Stimulated activated CD4-positive, alpha-beta T cell treated with anti-CD3 and anti-CD28 coated beads, TNF-alpha, amount 100 ng/mL, for 24 hours (primary cell): ENCODE results near the gene PALM2AKAP2.

Source experiments
- DNase-seq, 3 experiments: peaks; one replicate each; pipeline ENCODE4 v3.0.0-alpha.2; 2020; ENCODE audit warnings: low read depth in 3 of 3

PALM2AKAP2 gene

DNA sequence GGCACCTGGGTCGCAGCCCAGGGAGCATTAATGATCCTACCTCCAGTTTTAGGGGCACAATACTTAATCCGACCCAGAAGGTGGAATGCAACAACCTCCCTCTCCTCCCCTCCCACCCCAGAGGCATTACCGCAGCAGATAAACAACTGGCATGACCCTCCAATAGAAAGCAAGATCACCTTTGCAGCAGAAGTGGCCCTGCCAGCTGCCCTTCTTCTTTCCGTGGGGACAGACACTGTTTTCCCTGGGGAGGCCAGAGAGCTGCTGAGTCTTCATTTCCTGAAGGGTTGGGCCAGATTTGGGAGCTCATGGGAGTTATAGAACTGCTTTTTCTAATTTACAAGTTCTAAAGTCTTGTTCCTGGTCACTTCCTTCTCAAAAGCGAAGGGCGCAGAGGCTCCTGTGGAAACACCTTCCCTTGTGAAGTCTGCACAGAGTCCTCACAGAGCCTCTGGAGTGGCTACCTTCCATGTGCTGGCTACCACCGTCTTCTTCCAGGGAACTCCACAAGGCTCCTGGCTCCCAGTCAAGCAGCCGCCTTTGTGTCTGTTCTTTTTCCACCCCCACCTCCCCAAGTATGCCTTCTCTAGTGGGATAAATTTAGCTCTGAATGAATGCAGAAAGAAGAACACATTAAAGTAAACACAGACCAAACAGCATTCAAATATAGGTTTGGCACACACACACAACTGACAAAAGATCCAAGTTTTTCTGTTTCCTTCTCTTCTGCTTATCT lies 8.0 kb upstream of the PALM2AKAP2 start:
- no peak for DNase-seq

GRCh38 chr9:109775516-109775915 lies 4.5 kb upstream of the PALM2AKAP2 start:
- DNase-seq: no peak

DNA sequence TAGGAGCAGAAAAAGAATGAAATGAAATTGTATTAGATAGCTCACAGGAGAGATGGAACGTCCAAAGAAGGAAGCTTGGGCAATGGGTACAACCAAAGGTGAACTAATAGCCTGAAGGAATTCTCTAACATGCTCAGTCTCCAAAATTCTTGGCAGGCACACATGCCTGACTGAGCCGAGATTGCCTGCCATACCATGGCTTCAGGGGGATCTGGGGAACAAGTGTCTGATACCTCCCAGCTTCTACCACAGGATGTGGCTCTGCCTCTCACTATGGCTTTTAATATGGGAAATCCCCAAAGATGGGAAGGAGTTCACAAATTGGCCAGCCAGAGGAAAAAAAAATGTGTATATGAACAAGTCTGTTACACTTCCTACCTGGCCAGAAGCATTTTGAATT lies 3.6 kb upstream of the PALM2AKAP2 start:
- DNase-seq: no peak

- DNase-seq: no peak
Observed at GRCh38 chr9:109780453-109781033, 545 bp downstream of the PALM2AKAP2 start.

DNA sequence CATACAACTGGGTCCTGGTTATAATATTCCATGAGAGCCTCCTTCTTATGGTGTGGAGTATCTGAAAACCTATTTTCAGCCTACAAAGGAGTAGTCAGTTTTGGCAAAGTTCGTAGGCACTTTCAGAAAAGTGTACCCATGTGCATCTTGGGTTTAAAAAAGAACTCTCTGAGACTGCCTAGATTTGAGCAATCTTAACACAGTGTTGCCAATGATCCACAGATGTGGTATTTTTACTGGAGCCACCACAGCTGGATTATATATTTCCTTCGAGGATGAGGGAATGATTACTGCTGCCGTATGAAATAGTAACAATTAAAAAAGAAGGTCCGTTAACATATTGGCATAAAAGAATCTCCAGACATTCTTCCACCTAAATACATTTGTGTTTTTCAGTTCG lies 1.1 kb downstream of the PALM2AKAP2 start:
- no peak for DNase-seq

GRCh38 chr9:109781541-109782197 lies 1.7 kb downstream of the PALM2AKAP2 start:
- no peak for DNase-seq

- DNase-seq: no peak
Observed at GRCh38 chr9:109787735-109788134, 7.7 kb downstream of the PALM2AKAP2 start.

DNA sequence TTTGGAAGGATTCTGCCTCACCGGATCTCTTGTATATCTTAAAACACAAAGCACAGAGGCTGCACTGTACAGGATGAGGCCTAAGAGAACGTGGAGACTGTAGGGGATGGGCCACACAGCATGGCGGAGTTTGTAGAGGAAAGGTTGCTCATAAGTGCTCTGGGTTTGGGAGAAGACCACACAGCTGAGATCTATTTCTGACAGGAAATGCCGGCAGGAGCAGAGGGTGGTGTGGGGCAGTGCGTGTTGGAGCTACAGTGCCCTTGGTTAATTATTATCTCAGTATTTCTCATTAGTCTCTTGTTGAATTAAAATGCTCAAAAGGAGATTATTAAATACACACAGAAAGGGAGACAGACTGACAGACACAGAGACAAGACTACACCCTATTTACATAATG lies 9.6 kb downstream of the PALM2AKAP2 start:
- no peak for DNase-seq

- DNase-seq: no peak
Observed at GRCh38 chr9:109789971-109790370, 10.0 kb downstream of the PALM2AKAP2 start.

- no peak for DNase-seq
Observed at GRCh38 chr9:109791003-109791677, 11.1 kb downstream of the PALM2AKAP2 start.

DNA sequence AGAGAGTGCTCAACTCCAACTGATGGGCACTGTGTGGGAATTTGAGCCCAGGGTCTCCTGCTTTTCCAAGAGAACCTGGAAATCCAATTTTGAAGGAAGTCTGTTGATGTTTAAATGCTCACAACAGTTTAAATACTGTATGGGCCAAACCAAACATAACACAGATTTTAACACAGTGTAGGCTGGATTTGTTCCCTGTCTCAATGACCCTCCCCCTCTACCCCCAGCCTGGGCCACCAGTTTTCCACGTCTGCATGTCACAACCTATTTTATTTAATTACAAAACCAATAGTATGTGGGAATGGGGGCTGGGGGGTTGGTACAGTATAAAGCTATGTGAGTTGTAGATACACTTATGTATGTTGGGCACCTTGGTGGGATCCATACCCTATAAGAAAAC lies 11.7 kb downstream of the PALM2AKAP2 start:
- DNase-seq: no peak

DNA sequence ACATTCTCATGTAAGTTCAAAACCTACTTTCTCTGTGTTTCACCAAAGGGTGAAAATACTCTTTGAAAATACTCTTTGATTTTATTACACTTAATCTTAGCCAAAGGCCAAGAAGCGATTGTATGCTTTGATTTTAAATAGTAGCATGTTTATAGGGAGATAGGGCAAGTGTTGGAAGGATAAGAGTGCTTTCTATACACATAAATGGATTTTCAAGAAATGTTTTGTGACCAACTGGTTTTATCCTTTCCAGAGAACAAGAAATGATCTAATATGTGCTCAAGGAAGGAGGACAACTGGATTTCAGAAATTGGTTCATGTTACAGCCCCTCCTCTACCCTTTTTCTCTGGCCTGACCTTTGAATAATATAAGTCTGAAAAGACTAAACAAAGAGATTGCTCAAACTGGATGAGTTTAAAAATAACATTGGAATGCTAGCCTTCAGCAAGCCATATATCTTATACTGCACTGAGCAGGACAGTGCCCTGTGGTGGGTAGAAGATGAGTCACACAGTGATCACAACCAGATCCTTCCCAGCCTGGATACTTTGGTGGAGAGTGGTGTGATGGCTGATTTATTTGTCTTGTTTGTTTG lies 13.1 kb downstream of the PALM2AKAP2 start:
- no peak for DNase-seq

DNA sequence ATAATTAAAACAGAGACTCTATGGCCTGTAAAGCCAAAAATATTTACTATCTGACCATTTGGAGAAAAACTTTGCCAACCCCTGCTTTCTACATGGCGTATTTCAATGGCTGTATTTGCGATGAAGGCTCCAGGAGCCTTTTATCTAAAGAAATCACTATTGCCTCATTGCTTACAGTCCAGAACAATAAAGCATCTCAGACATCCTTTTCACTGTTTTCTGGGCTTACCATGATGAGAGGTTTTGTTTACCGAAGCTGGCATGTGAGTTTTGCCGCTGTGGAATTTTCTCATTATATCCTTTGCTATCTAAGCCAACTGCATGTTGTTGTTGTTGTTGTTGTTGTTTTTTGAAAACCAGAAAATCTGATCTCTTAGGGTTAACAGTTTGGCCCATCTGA lies 13.9 kb downstream of the PALM2AKAP2 start:
- DNase-seq: no peak

GRCh38 chr9:109794361-109795012 lies 14.5 kb downstream of the PALM2AKAP2 start:
- no peak for DNase-seq

- DNase-seq: no peak
Observed at GRCh38 chr9:109795613-109796012, 15.6 kb downstream of the PALM2AKAP2 start.

DNA sequence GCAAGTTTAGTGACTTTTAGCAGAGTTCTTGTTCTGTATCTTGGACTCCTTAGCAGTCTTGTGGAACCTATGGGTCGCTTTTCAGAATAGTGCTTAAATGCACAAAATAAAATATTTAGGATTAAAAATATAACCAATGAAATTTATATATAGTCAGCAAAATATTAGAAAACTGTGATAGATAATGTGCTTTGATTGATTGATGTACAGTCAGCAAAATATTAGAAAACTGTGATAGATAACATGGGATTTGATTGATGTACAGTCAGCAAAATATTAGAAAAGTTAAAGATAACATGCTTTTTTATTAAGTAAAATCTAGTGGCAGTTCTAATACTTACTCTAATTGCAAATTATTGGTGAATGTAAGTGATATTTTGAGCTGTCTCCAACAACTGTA lies 16.1 kb downstream of the PALM2AKAP2 start:
- no peak for DNase-seq

GRCh38 chr9:109797006-109797405 lies 17.0 kb downstream of the PALM2AKAP2 start:
- no peak for DNase-seq

- no peak for DNase-seq
Observed at GRCh38 chr9:109797509-109797908, 17.5 kb downstream of the PALM2AKAP2 start.

GRCh38 chr9:109799141-109799540 lies 19.1 kb downstream of the PALM2AKAP2 start:
- no peak for DNase-seq

DNA sequence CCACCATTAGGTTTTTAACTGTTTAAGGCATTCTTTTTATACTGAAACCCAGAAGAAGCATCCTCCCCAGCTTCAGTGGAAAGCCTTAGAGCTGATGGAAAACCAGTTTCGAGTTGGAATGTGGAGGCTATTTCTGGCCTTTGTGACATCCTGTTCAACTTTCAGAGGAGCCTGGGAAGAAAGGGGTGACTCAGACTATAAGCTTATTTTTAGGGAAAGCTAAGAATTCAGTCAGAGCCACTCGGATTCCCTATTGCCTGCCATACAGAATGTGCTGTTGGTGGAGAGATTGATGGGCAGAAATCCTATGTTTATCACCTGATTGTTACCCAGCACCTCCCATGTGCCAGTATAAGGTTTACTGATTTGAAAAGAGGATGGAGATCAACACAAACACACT lies 19.8 kb downstream of the PALM2AKAP2 start:
- no peak for DNase-seq

GRCh38 chr9:109801484-109801883 lies 21.5 kb downstream of the PALM2AKAP2 start:
- no peak for DNase-seq

DNA sequence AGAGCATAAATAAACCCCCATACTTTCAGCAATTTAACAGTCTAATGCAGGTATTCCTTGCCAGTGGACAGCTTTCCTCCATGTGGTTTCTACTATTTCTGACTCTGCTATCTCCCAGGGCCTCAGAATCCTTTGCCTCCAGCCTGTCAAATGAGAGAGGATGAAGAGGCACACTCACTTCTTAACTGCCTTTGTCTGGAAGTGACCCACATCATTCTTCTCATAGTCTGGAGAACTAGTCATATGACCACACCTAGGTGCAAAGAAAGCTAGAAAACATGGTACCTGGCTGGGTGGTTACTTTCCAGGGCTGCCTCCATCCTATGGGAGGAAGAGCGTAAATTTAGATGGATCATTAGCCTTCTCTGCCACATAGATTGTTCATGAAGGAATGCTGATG lies 22.5 kb downstream of the PALM2AKAP2 start:
- no peak for DNase-seq
